ENCODE data around the gene HNRNPCL2.
"Not testable (repeated sequence)": the region's sequence is repeated elsewhere in the genome, so short reads cannot be mapped to it uniquely, and the experiment has no call there.

DNA sequence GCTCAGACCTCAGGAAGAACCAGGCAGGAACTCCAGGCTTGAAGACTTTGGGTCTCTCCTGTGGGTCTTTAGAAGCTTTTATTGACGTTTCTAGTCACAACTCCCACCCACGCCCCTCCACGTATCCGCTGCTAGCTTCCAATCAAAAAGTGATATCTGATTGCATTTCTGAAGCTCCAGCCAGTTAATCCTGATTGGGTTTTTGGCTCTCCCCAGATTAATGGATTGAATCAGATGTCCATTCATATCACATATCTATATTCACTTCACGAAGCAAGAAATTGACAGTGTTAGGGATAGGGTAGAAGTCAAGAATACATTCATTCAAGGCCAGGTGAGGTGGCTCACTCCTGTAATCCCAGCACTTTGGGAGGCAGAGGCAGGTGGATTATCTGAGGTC lies 39.3 kb upstream of the HNRNPCL2 start, which contains the start of gene PRAMEF26:
- TF ChIP-seq, protein P1, sequence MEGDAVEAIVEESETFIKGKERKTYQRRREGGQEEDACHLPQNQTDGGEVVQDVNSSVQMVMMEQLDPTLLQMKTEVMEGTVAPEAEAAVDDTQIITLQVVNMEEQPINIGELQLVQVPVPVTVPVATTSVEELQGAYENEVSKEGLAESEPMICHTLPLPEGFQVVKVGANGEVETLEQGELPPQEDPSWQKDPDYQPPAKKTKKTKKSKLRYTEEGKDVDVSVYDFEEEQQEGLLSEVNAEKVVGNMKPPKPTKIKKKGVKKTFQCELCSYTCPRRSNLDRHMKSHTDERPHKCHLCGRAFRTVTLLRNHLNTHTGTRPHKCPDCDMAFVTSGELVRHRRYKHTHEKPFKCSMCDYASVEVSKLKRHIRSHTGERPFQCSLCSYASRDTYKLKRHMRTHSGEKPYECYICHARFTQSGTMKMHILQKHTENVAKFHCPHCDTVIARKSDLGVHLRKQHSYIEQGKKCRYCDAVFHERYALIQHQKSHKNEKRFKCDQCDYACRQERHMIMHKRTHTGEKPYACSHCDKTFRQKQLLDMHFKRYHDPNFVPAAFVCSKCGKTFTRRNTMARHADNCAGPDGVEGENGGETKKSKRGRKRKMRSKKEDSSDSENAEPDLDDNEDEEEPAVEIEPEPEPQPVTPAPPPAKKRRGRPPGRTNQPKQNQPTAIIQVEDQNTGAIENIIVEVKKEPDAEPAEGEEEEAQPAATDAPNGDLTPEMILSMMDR (IDR thresholded peaks at IDR 0.05; ENCODE audit: borderline replicate concordance, extremely low read depth, low read length, poor library complexity, severe bottlenecking) = not testable (repeated sequence)
- not testable (repeated sequence) for TF ChIP-seq EZH2 (IDR thresholded peaks at IDR 0.05; ENCODE audit: borderline replicate concordance, low read depth, low read length, severe bottlenecking)
